ENCODE results near the gene TPR.

TPR gene

GRCh38 chr1:186298851-186299250 is 76.2 kb downstream of the TPR start:
- Histone ChIP-seq H3K27ac (ENCODE audit: low read depth, low read length) (no peak overlapping the region), H3K27me3 (ENCODE audit: control insufficient read depth, insufficient read depth, low read length) (no peaks in the 10 kb centered on the region), H3K9ac (ENCODE audit: low read length) (no peak overlapping the region), H3K36me3 (ENCODE audit: control insufficient read depth, insufficient read depth, low read length) (no peaks in the 10 kb centered on the region), H3K4me1 (ENCODE audit: control insufficient read depth, insufficient read depth, low read length) (no peaks in the 10 kb centered on the region), H3K4me3 (ENCODE audit: low read length) (no peak overlapping the region)

- Histone ChIP-seq H3K36me3 (ENCODE audit: control insufficient read depth, insufficient read depth, low read length) (no peaks in the 10 kb centered on the region), H3K27me3 (ENCODE audit: control insufficient read depth, insufficient read depth, low read length) (no peaks in the 10 kb centered on the region), H3K4me3 (ENCODE audit: low read length) (no peak overlapping the region), H3K9ac (ENCODE audit: low read length) (no peak overlapping the region), H3K4me1 (ENCODE audit: control insufficient read depth, insufficient read depth, low read length) (no peaks in the 10 kb centered on the region), H3K27ac (ENCODE audit: low read depth, low read length) (no peak overlapping the region)
Observed at GRCh38 chr1:186297439-186298045, 77.5 kb downstream of the TPR start.

- H3K36me3 ChIP-seq (ENCODE audit: control insufficient read depth, insufficient read depth, low read length), result no peaks in the 10 kb centered on the region
- no peaks in the 10 kb centered on the region for H3K4me1 ChIP-seq (ENCODE audit: control insufficient read depth, insufficient read depth, low read length)
- H3K27ac ChIP-seq (ENCODE audit: low read depth, low read length), result no peak within 1 kb of the TSS
- no peak within 1 kb of the TSS for H3K9ac ChIP-seq (ENCODE audit: low read length)
- H3K4me3 ChIP-seq (ENCODE audit: low read length), result no peak within 1 kb of the TSS
- no peaks in the 10 kb centered on the region for H3K27me3 ChIP-seq (ENCODE audit: control insufficient read depth, insufficient read depth, low read length)
Observed at GRCh38 chr1:186295980-186296379, 79.1 kb downstream of the TPR start, which contains the start of gene PRG4. TSS of gene PRG4 (plus strand) at chr1:186296279.

- Histone ChIP-seq H3K4me3 (ENCODE audit: low read length) (no peak overlapping the region), H3K27ac (ENCODE audit: low read depth, low read length) (no peak overlapping the region), H3K4me1 (ENCODE audit: control insufficient read depth, insufficient read depth, low read length) (no peaks in the 10 kb centered on the region), H3K36me3 (ENCODE audit: control insufficient read depth, insufficient read depth, low read length) (no peaks in the 10 kb centered on the region), H3K27me3 (ENCODE audit: control insufficient read depth, insufficient read depth, low read length) (no peaks in the 10 kb centered on the region), H3K9ac (ENCODE audit: low read length) (no peak overlapping the region)
Observed at GRCh38 chr1:186292875-186293274, 82.2 kb downstream of the TPR start.

GRCh38 chr1:186291271-186291670 is 83.8 kb downstream of the TPR start:
- no peak overlapping the region for H3K27ac ChIP-seq (ENCODE audit: low read depth, low read length)
- H3K9ac ChIP-seq (ENCODE audit: low read length), result no peak overlapping the region
- H3K36me3 ChIP-seq (ENCODE audit: control insufficient read depth, insufficient read depth, low read length), result no peaks in the 10 kb centered on the region
- H3K4me1 ChIP-seq (ENCODE audit: control insufficient read depth, insufficient read depth, low read length), result no peaks in the 10 kb centered on the region
- H3K4me3 ChIP-seq (ENCODE audit: low read length), result no peak overlapping the region
- H3K27me3 ChIP-seq (ENCODE audit: control insufficient read depth, insufficient read depth, low read length), result no peaks in the 10 kb centered on the region

DNA sequence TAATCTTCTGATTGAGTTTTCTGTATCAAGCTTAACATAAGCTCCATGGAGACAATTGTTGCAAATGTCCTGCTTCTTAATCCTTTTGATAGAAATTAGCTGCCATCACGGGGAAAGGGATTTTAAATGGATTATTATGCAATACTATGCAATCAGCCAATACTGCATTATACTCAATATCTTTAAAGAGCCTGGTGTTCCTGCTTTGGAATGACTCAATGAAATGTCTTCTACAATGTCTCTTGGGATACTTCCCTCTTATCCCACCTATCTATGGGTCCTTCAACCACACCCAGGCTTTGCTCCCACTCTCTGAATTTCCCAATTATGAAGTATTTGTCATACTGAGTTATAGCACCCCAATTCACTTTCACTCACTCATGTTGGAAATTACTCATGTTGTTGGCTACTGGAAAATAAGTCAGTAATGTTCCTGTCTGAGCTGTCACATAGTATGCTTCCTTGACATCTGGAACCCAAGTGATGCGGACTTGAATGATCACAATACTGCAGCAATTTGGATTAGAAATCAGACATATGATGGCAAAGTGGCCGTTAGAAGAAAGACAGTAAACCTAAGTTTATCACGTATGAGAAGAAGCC is 85.0 kb downstream of the TPR start:
- no peaks in the 10 kb centered on the region for H3K36me3 ChIP-seq (ENCODE audit: control insufficient read depth, insufficient read depth, low read length)
- no peak overlapping the region for H3K4me3 ChIP-seq (ENCODE audit: low read length)
- H3K9ac ChIP-seq (ENCODE audit: low read length), result no peak overlapping the region
- H3K27ac ChIP-seq (ENCODE audit: low read depth, low read length), result no peak overlapping the region
- no peaks in the 10 kb centered on the region for H3K27me3 ChIP-seq (ENCODE audit: control insufficient read depth, insufficient read depth, low read length)
- no peaks in the 10 kb centered on the region for H3K4me1 ChIP-seq (ENCODE audit: control insufficient read depth, insufficient read depth, low read length)

- Histone ChIP-seq H3K27me3 (ENCODE audit: control insufficient read depth, insufficient read depth, low read length) (no peaks in the 10 kb centered on the region), H3K4me1 (ENCODE audit: control insufficient read depth, insufficient read depth, low read length) (no peaks in the 10 kb centered on the region), H3K9ac (ENCODE audit: low read length) (no peak overlapping the region), H3K27ac (ENCODE audit: low read depth, low read length) (no peak overlapping the region), H3K36me3 (ENCODE audit: control insufficient read depth, insufficient read depth, low read length) (no peaks in the 10 kb centered on the region), H3K4me3 (ENCODE audit: low read length) (no peak overlapping the region)
Observed at GRCh38 chr1:186286615-186287315, 88.3 kb downstream of the TPR start.

GRCh38 chr1:186283374-186283773 is 91.7 kb downstream of the TPR start:
- H3K4me1 ChIP-seq (ENCODE audit: control insufficient read depth, insufficient read depth, low read length), result no peaks in the 10 kb centered on the region
- H3K27ac ChIP-seq (ENCODE audit: low read depth, low read length), result no peak overlapping the region
- H3K27me3 ChIP-seq (ENCODE audit: control insufficient read depth, insufficient read depth, low read length), result no peaks in the 10 kb centered on the region
- H3K4me3 ChIP-seq (ENCODE audit: low read length), result no peak overlapping the region
- H3K36me3 ChIP-seq (ENCODE audit: control insufficient read depth, insufficient read depth, low read length), result no peaks in the 10 kb centered on the region
- no peak overlapping the region for H3K9ac ChIP-seq (ENCODE audit: low read length)

DNA sequence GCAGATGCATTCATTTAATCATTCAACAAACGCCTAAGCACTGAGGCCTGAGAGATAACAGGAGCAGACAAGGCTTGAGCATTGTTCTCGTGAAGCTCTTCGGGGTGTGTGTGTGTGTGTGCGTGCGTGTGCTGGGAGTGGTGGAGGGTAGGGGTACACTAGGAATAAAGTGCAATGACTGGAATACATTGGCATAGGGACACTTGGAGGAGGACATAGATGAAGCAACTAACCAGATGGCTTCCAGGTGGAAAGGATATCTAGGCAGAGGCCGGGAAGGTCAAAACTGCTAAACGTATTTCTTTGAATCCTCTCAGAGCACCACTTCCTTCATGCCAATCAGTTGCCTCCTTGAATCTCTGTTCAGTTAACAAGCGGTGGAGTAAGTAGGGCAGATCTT is 92.6 kb downstream of the TPR start:
- no peaks in the 10 kb centered on the region for H3K27me3 ChIP-seq (ENCODE audit: control insufficient read depth, insufficient read depth, low read length)
- no peaks in the 10 kb centered on the region for H3K36me3 ChIP-seq (ENCODE audit: control insufficient read depth, insufficient read depth, low read length)
- no peaks in the 10 kb centered on the region for H3K4me1 ChIP-seq (ENCODE audit: control insufficient read depth, insufficient read depth, low read length)
- H3K9ac ChIP-seq (ENCODE audit: low read length), result no peak overlapping the region
- H3K27ac ChIP-seq (ENCODE audit: low read depth, low read length), result no peak overlapping the region
- H3K4me3 ChIP-seq (ENCODE audit: low read length), result no peak overlapping the region

- Histone ChIP-seq H3K27me3 (ENCODE audit: control insufficient read depth, insufficient read depth, low read length) (no peaks in the 10 kb centered on the region), H3K36me3 (ENCODE audit: control insufficient read depth, insufficient read depth, low read length) (no peaks in the 10 kb centered on the region), H3K9ac (ENCODE audit: low read length) (no peak overlapping the region), H3K27ac (ENCODE audit: low read depth, low read length) (no peak overlapping the region), H3K4me3 (ENCODE audit: low read length) (no peak overlapping the region), H3K4me1 (ENCODE audit: control insufficient read depth, insufficient read depth, low read length) (no peaks in the 10 kb centered on the region)
Observed at GRCh38 chr1:186275822-186276221, 99.2 kb downstream of the TPR start.

GRCh38 chr1:186272486-186272885 is 102.6 kb downstream of the TPR start:
- Histone ChIP-seq H3K4me1 (ENCODE audit: control insufficient read depth, insufficient read depth, low read length) (no peaks in the 10 kb centered on the region), H3K9ac (ENCODE audit: low read length) (no peak overlapping the region), H3K27ac (ENCODE audit: low read depth, low read length) (no peak overlapping the region), H3K4me3 (ENCODE audit: low read length) (no peak overlapping the region), H3K27me3 (ENCODE audit: control insufficient read depth, insufficient read depth, low read length) (no peaks in the 10 kb centered on the region), H3K36me3 (ENCODE audit: control insufficient read depth, insufficient read depth, low read length) (no peaks in the 10 kb centered on the region)

DNA sequence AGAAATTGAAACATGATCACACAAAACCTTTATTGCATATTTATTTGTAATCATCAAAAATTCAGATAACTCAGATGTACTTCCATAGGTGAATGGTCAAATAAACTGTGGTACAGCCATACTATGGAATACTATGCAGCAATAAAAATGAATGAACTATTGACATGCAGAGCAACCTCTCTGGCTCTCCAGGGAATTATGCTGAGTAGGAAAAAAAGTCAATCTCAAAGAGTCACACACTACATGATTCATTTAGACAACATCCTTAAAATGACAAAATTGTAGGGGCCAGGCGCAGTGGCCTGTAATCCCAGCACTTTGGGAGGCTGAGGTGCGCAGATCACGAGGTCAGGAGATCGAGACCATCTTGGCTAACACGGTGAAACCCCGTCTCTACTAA is 104.0 kb downstream of the TPR start:
- Histone ChIP-seq H3K9ac (ENCODE audit: low read length) (no peak overlapping the region), H3K36me3 (ENCODE audit: control insufficient read depth, insufficient read depth, low read length) (no peaks in the 10 kb centered on the region), H3K27me3 (ENCODE audit: control insufficient read depth, insufficient read depth, low read length) (no peaks in the 10 kb centered on the region), H3K4me3 (ENCODE audit: low read length) (no peak overlapping the region), H3K27ac (ENCODE audit: low read depth, low read length) (no peak overlapping the region), H3K4me1 (ENCODE audit: control insufficient read depth, insufficient read depth, low read length) (no peaks in the 10 kb centered on the region)
